IMR-90 (cell line): ENCODE data around the gene LAMA2.

Experiments used
- CEBPB ChIP-seq: IDR thresholded peaks from 2 replicates; pipeline ENCODE4 v1.6.1; 2012; ENCODE audit warnings: low read depth, low read length, improper control_type of control experiment
- CTCF ChIP-seq: conservative IDR thresholded peaks from 2 replicates; pipeline ENCODE4 v1.5.1; 2012; ENCODE audit warnings: mild to moderate bottlenecking, low read depth, low read length, improper control_type of control experiment
- FOS ChIP-seq: fragments of 150-350 bp; IDR thresholded peaks from 2 replicates; pipeline ENCODE4 v1.6.1; 2016; ENCODE audit warnings: low read depth, low read length
- POLR2A ChIP-seq: IDR thresholded peaks from 2 replicates; pipeline ENCODE4 v1.6.1; 2012; ENCODE audit warnings: mild to moderate bottlenecking, low read depth, low read length
- RAD21 ChIP-seq: IDR thresholded peaks from 2 replicates; pipeline ENCODE4 v1.6.1; 2012; ENCODE audit warnings: low read length, improper control_type of control experiment
- RCOR1 ChIP-seq: IDR thresholded peaks from 2 replicates; pipeline ENCODE4 v1.6.1; 2012; ENCODE audit warnings: mild to moderate bottlenecking, low read length, improper control_type of control experiment; ENCODE audit not compliant: insufficient replicate concordance

GRCh38 chr6:129096651-129097290 is 213.8 kb downstream of the LAMA2 start:
- TF ChIP-seq CEBPB = no peak
- no peak for TF ChIP-seq RAD21
- TF ChIP-seq FOS = no peak
- TF ChIP-seq POLR2A = no peak
- no peak for TF ChIP-seq CTCF
- TF ChIP-seq RCOR1 = no peak
